22Rv1 (cell line): ENCODE measurements around the gene TSPAN5.

Experiments
- ZFX ChIP-seq: fragments of 450-650 bp; IDR thresholded peaks from 2 replicates; pipeline ENCODE4 v1.6.1; 2017; ENCODE audit warnings: antibody characterized with exemption, borderline replicate concordance
- TF ChIP-seq, protein P1 (sequence below): fragments of 450-650 bp; IDR thresholded peaks from 2 replicates; pipeline ENCODE4 v1.5.1; 2017; ENCODE audit warnings: mild to moderate bottlenecking

DNA sequence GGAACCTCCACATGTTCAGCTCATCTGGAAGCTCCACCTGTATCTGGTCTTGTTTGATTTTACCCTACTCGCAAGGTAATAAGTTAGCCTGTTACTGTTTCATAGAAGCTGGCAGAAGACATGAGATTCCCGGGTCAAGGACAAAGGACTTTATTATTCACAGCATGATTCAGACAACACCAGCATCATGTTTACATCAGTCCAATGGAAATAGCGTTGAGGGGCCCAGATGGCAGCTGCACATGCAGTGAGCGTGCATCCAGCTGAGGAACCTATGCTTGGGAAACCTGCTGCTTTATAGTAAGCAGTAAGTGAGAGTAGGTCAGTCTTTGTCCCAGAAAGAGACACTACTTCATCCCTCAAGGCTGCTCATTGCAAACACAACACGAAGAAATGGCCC is 19.8 kb downstream of the TSPAN5 start:
- TF ChIP-seq, protein P1, sequence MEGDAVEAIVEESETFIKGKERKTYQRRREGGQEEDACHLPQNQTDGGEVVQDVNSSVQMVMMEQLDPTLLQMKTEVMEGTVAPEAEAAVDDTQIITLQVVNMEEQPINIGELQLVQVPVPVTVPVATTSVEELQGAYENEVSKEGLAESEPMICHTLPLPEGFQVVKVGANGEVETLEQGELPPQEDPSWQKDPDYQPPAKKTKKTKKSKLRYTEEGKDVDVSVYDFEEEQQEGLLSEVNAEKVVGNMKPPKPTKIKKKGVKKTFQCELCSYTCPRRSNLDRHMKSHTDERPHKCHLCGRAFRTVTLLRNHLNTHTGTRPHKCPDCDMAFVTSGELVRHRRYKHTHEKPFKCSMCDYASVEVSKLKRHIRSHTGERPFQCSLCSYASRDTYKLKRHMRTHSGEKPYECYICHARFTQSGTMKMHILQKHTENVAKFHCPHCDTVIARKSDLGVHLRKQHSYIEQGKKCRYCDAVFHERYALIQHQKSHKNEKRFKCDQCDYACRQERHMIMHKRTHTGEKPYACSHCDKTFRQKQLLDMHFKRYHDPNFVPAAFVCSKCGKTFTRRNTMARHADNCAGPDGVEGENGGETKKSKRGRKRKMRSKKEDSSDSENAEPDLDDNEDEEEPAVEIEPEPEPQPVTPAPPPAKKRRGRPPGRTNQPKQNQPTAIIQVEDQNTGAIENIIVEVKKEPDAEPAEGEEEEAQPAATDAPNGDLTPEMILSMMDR: no peak
- no peak for TF ChIP-seq ZFX
